K562 (cell line): ENCODE measurements around the gene SCFD2. TPM values are rescaled to one million over a fixed set of nuclear protein-coding genes. Genes with fewer than 3 reads are reported as not detected.

ENCODE experiments used
- CHD4 ChIP-seq: fragments of 200-600 bp; sonication (generic); IDR thresholded peaks from 3 replicates; pipeline ENCODE4 v1.6.1; 2012; ENCODE audit warnings: low read depth, mild to moderate bottlenecking, mixed read lengths, low read length, inconsistent platforms; ENCODE audit not compliant: insufficient read depth, insufficient replicate concordance, poor library complexity, severe bottlenecking
- POLR2AphosphoS2 ChIP-seq: IDR thresholded peaks from 2 replicates; pipeline ENCODE4 v1.6.1; 2012; ENCODE audit warnings: low read length, improper control_type of control experiment
- ZNF431 ChIP-seq: sonication (generic); formaldehyde crosslinking; IDR thresholded peaks from 2 replicates; pipeline ENCODE4 v1.8.0; 2022; ENCODE audit warnings: mild to moderate bottlenecking, missing genetic modification reagents
- polyA plus RNA-seq, 8 experiments: library from polyadenylated mRNA; depleted of rRNA in 4 of 8; stranded (reverse) in 5 of 8; unstranded in 3 of 8; fragments of >200 nt; fragmentation: Nextera tagmentation in 2 of 8; fragmentation: Illumina TruSeq in 1 of 8; extraction: Ambion mirVana in 2 of 8; extraction: Trizol in 1 of 8; gene quantifications; 2 replicates each; pipeline versions ENCODE4 v1.2.1 to v1.2.3, GENCODE V29; 2011 to 2014; ENCODE audit warnings: inconsistent platforms in 1 of 8, missing spikeins in 1 of 8
- total RNA-seq, 7 experiments: library from RNA; depleted of rRNA in 6 of 7; stranded (reverse); fragments of >200 nt in 6 of 7; fragmentation: Illumina TruSeq in 2 of 7; extraction: Trizol in 2 of 7; gene quantifications; 2 replicates each; pipeline versions ENCODE4 v1.2.1 to v1.2.3, GENCODE V29; 2011 to 2021; ENCODE audit warnings: low replicate concordance in 1 of 7
- TF ChIP-seq, protein P1 (sequence below): sonication (generic); formaldehyde crosslinking; IDR thresholded peaks from 2 replicates; pipeline ENCODE4 v1.4.0; 2020; ENCODE audit warnings: mild to moderate bottlenecking, missing genetic modification reagents
- TF ChIP-seq, protein P2 (sequence below), 2 experiments: fragments of 450-650 bp in 1 of 2; sonication (generic) in 1 of 2; formaldehyde crosslinking in 1 of 2; IDR thresholded peaks; 2 replicates each; pipeline versions ENCODE4 v1.7.1 to v1.9.0; 2016 to 2022; ENCODE audit warnings: inconsistent platforms in 1 of 2, mild to moderate bottlenecking in 1 of 2, missing genetic modification reagents in 1 of 2
- TF ChIP-seq, protein P3 (sequence below), 3 experiments: fragments of 200-800 bp in 1 of 3; fragments of 250-450 bp in 1 of 3; fragments of 450-650 bp in 1 of 3; sonication (Bioruptor Pico) in 1 of 3; sonication (Bioruptor generic) in 1 of 3; formaldehyde crosslinking in 1 of 3; IDR thresholded peaks; 2 replicates each; pipeline versions ENCODE4 v1.6.1 to v1.8.0; 2016 to 2022; ENCODE audit warnings: mild to moderate bottlenecking in 2 of 3, missing genetic modification characterization in 2 of 3, missing compliant biosample characterization in 1 of 3, moderate library complexity in 1 of 3

SCFD2 gene
- total and polyA plus RNA-seq, 9 of the 15 experiments (the other 6 are each of a cell fraction or from before 2014, with no cell fraction given): 5.7 to 30.3 (median 22.8) TPM

DNA sequence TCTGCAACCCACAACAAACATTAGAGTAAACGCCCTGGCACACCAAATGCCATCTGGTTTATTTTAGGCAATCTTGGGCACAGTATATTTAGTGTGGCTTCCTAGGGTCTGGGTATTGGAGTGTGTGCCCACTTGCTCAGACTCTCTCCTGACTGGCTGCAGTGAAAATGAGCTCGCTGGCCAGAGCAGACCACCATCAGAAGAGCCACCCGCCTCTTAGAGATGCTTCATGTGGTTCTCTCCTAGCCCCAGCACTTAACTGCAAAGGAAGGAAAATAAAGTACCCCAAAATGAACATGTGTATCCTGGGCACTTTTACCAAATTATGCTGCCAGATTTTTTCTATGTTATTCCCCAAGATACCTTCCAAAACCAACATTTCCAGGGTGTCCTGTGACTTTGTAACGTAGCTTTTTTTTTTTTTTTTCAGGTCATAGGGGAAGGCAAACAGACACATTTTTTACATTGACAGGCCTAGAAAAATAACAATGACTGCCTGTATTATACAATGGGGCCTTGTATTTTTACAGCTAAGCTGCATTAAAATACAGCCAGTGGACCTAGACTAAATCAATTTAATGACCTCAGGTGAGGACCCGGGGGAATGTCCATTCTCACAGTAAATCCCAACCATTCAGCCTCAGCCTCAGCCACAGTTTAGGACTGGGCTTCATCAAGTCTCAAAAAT is 310.0 kb downstream of the SCFD2 start (continued):
- TF ChIP-seq, protein P1, sequence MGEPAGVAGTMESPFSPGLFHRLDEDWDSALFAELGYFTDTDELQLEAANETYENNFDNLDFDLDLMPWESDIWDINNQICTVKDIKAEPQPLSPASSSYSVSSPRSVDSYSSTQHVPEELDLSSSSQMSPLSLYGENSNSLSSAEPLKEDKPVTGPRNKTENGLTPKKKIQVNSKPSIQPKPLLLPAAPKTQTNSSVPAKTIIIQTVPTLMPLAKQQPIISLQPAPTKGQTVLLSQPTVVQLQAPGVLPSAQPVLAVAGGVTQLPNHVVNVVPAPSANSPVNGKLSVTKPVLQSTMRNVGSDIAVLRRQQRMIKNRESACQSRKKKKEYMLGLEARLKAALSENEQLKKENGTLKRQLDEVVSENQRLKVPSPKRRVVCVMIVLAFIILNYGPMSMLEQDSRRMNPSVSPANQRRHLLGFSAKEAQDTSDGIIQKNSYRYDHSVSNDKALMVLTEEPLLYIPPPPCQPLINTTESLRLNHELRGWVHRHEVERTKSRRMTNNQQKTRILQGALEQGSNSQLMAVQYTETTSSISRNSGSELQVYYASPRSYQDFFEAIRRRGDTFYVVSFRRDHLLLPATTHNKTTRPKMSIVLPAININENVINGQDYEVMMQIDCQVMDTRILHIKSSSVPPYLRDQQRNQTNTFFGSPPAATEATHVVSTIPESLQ (CRISPR knock-in tag): no peak
- TF ChIP-seq, protein P2, sequence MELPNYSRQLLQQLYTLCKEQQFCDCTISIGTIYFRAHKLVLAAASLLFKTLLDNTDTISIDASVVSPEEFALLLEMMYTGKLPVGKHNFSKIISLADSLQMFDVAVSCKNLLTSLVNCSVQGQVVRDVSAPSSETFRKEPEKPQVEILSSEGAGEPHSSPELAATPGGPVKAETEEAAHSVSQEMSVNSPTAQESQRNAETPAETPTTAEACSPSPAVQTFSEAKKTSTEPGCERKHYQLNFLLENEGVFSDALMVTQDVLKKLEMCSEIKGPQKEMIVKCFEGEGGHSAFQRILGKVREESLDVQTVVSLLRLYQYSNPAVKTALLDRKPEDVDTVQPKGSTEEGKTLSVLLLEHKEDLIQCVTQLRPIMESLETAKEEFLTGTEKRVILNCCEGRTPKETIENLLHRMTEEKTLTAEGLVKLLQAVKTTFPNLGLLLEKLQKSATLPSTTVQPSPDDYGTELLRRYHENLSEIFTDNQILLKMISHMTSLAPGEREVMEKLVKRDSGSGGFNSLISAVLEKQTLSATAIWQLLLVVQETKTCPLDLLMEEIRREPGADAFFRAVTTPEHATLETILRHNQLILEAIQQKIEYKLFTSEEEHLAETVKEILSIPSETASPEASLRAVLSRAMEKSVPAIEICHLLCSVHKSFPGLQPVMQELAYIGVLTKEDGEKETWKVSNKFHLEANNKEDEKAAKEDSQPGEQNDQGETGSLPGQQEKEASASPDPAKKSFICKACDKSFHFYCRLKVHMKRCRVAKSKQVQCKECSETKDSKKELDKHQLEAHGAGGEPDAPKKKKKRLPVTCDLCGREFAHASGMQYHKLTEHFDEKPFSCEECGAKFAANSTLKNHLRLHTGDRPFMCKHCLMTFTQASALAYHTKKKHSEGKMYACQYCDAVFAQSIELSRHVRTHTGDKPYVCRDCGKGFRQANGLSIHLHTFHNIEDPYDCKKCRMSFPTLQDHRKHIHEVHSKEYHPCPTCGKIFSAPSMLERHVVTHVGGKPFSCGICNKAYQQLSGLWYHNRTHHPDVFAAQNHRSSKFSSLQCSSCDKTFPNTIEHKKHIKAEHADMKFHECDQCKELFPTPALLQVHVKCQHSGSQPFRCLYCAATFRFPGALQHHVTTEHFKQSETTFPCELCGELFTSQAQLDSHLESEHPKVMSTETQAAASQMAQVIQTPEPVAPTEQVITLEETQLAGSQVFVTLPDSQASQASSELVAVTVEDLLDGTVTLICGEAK (IDR thresholded peaks at IDR 0.05): no peak
- TF ChIP-seq, protein P2 (CRISPR knock-in tag; IDR thresholded peaks at IDR 0.05): no peak
- TF ChIP-seq ZNF431 (CRISPR knock-in tag): no peak
- TF ChIP-seq CHD4: no peak
- TF ChIP-seq, protein P3, sequence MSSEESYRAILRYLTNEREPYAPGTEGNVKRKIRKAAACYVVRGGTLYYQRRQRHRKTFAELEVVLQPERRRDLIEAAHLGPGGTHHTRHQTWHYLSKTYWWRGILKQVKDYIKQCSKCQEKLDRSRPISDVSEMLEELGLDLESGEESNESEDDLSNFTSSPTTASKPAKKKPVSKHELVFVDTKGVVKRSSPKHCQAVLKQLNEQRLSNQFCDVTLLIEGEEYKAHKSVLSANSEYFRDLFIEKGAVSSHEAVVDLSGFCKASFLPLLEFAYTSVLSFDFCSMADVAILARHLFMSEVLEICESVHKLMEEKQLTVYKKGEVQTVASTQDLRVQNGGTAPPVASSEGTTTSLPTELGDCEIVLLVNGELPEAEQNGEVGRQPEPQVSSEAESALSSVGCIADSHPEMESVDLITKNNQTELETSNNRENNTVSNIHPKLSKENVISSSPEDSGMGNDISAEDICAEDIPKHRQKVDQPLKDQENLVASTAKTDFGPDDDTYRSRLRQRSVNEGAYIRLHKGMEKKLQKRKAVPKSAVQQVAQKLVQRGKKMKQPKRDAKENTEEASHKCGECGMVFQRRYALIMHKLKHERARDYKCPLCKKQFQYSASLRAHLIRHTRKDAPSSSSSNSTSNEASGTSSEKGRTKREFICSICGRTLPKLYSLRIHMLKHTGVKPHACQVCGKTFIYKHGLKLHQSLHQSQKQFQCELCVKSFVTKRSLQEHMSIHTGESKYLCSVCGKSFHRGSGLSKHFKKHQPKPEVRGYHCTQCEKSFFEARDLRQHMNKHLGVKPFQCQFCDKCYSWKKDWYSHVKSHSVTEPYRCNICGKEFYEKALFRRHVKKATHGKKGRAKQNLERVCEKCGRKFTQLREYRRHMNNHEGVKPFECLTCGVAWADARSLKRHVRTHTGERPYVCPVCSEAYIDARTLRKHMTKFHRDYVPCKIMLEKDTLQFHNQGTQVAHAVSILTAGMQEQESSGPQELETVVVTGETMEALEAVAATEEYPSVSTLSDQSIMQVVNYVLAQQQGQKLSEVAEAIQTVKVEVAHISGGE (CRISPR knock-in tag; IDR thresholded peaks at IDR 0.05): no peak
- TF ChIP-seq POLR2AphosphoS2: no peak
- TF ChIP-seq, all 486 proteins: peak for 0
